Heart left ventricle (tissue), 13 donors: Measurements from ENCODE around the gene SLC25A18.

ENCODE experiments used
- POLR2A ChIP-seq, 2 donors: fragments of 450-650 bp; IDR thresholded peaks; one replicate each; pipeline ENCODE4 v1.6.1; 2017; ENCODE audit warnings: antibody characterized with exemption in 2 of 2, mild to moderate bottlenecking in 2 of 2, moderate library complexity in 2 of 2
- TF ChIP-seq, protein P1 (sequence below), 12 donors: fragments of 200-600 bp; sonication (generic) in 4 of 12; IDR thresholded peaks; one replicate each; pipeline versions ENCODE4 v1.5.0 to v1.8.0; 2018 to 2022; ENCODE audit warnings: antibody characterized with exemption in 12 of 12, mild to moderate bottlenecking in 5 of 12
- donor health status: ischemic (EF 13 %, LVEDD 7.1; RV severe dilation, severe dysfunction).
- donor health status: DM: no; HTN: yes; CAD: no.
- donor health status: DM: no; HTN: no; CAD: no.
- donor health status: ischemic (EF 25% LVEDD 6.9; RV normal size, moderate dysfunction).
- donor health status: ischemic (EF 25% LVEDD 5.7; RV mildly dilated, moderate dysfunction).
- donor health status: ischemic (EF 35%, LVEDD 5.7; RV mildly dilated, moderate dysfunction).
- donor health status: nonischemic (EF 11% LVEDD 7.7; RV severe dilation, severe dysfunction).
- donor health status: DM: yes; HTN: yes; CAD: no.
- donor health status: PGD.
- donor health status: ischemic (EF 29% LVEDD 5.4; RV normal size, mild dysfunction).
- donor health status: nonischemic (EF 23%, LVEDD 6.1; RV moderate dilation, normal function).

DNA sequence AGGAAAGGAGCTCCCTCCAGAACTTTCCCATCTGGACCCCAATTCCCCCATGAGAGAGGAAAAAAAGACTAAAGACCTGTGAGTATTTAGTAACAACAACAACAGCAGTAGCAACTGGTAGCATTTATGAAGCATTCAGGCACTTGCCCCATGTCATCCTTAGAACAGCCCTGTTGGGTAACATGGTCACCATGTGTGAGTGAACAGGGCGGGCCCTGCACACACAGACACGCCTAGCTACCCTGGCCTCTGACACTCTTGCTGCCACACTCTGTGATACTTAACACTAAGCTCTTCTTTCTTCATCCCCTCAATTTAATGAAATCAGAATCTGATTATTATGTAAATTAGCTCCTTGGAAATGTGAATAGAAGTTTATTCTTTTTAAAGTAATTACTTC is 26.1 kb upstream of the SLC25A18 start:
- TF ChIP-seq, protein P1, sequence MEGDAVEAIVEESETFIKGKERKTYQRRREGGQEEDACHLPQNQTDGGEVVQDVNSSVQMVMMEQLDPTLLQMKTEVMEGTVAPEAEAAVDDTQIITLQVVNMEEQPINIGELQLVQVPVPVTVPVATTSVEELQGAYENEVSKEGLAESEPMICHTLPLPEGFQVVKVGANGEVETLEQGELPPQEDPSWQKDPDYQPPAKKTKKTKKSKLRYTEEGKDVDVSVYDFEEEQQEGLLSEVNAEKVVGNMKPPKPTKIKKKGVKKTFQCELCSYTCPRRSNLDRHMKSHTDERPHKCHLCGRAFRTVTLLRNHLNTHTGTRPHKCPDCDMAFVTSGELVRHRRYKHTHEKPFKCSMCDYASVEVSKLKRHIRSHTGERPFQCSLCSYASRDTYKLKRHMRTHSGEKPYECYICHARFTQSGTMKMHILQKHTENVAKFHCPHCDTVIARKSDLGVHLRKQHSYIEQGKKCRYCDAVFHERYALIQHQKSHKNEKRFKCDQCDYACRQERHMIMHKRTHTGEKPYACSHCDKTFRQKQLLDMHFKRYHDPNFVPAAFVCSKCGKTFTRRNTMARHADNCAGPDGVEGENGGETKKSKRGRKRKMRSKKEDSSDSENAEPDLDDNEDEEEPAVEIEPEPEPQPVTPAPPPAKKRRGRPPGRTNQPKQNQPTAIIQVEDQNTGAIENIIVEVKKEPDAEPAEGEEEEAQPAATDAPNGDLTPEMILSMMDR (IDR thresholded peaks at IDR 0.05): no peak
- no peak for TF ChIP-seq POLR2A (IDR thresholded peaks at IDR 0.05)
